Measurements from ENCODE around the gene MRS2.

MRS2 gene

DNA sequence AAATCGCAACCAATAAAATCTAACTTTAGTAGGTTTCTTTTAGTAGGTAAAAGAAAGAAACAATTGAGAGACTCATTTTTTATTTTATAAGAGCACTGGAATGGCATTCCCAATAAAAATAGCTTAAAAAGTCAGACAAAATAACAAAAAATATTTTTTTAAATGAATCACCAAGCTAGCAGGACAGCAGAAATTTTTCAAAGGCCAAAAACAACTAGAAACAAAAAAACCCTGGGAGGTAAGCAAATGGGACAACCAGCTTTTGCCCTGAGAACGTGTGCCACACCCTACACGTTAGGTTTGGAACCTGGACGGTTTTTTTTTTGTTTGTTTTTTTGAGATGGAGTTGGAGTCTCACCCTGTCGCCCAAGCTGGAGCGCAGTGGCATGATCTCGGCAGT, 67.1 kb downstream of the MRS2 start:
- Histone ChIP-seq H3K27ac (ENCODE audit: low read depth, low read length) (no peak overlapping the region), H3K4me1 (ENCODE audit: control insufficient read depth, insufficient read depth, low read length) (no peaks in the 10 kb centered on the region), H3K27me3 (ENCODE audit: control insufficient read depth, insufficient read depth, low read length) (no peaks in the 10 kb centered on the region), H3K4me3 (ENCODE audit: low read length) (no peak overlapping the region), H3K9ac (ENCODE audit: low read length) (no peak overlapping the region), H3K36me3 (ENCODE audit: control insufficient read depth, insufficient read depth, low read length) (no peaks in the 10 kb centered on the region)

DNA sequence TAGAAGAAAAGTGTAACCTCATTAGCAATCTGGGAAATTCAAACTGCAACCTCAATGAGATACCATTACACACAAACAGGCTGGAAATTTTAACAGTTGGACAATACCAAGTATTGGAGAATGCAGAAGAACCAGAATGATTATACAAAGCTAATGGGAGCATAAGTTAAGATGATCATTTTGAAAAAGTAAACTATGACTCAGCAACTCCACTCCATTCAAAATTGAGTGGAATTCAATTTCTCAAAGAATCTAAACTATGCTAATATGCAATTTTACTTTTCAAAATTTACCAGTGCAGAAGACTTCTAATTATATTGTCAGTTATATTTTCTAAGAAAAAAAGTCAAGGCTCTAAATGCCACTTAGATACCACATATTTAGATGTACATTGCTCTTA, 69.4 kb downstream of the MRS2 start:
- Histone ChIP-seq H3K9ac (ENCODE audit: low read length) (no peak overlapping the region), H3K36me3 (ENCODE audit: control insufficient read depth, insufficient read depth, low read length) (no peaks in the 10 kb centered on the region), H3K27ac (ENCODE audit: low read depth, low read length) (no peak overlapping the region), H3K27me3 (ENCODE audit: control insufficient read depth, insufficient read depth, low read length) (no peaks in the 10 kb centered on the region), H3K4me1 (ENCODE audit: control insufficient read depth, insufficient read depth, low read length) (no peaks in the 10 kb centered on the region), H3K4me3 (ENCODE audit: low read length) (no peak overlapping the region)

Data from rectal smooth muscle tissue (tissue), 1 donor.